HG03571 (cell line): Measurements from ENCODE around the gene NEK11.

Experiments used
- ATAC-seq: cut with Tn5 transposase; IDR thresholded peaks from one replicate; pipeline ENCODE4 v1.9.1; 2021; ENCODE audit not compliant: unreplicated experiment

The NEK11 gene

GRCh38 chr3:131393868-131394267 lies 367.2 kb downstream of the NEK11 start:
- ATAC-seq, result no peak

- ATAC-seq, result no peak
These were observed 367.7 kb downstream of the NEK11 start for GRCh38 chr3:131394400-131394799.

GRCh38 chr3:131396170-131396569 lies 369.5 kb downstream of the NEK11 start:
- ATAC-seq, result no peak

- no peak for ATAC-seq
These were observed 371.2 kb downstream of the NEK11 start for GRCh38 chr3:131397889-131398288.
